ENCODE data around the gene MIS18A.
"Not testable (repeated sequence)": the region's sequence is repeated elsewhere in the genome, so short reads cannot be mapped to it uniquely, and the experiment has no call there.

Gene MIS18A
- 3.3 to 18.4 (median 11.1) reads per million in 3 experiments for total RNA-seq

DNA sequence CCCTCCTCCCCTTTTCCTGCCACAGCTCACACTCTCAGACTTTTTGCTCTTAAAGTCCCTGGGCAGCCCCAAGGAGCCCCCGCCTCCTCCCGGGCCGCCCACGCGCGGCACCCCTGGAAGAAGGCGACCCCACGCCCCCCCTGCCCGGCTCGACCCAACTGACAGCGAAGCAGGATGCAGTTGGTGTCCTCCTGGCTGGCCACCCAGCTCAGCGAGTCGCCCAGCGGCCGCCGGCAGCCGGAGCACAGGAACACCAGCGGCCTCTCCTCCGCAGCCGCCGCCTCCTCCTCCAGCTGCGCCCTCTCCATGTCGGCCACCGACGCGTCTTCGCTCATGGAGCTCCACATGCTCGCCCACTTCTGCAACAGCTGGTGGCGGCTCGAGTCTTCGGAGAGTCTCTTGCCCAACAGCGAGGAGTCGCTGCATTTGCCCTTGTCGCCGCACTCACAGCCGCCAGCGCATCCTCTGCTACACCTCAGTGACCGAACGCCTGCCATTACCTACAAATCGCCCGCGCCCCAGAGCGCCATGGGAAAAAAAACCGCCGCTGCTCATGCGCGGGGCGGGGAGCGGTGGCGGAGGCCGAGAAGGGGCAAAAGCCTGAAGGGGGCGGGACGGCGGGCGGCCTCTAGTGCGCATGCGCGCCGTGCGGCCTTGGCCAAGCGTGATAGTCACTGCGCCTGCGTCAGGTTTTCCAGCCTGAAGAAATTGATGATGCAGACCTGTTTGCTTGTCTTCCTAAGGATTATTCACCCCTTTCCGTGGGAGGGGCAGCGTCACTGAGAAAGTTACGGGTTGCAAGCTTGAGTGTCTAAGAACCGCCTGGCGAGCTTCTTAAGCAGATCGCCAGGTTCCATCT is at the start of gene MIS18A:
MIS18A (minus strand) TSS at position 532 of the 859 bp plus-strand sequence; CDS start at position 497, 35 bp downstream.
- DNase-seq = peak; percentile 94

DNA sequence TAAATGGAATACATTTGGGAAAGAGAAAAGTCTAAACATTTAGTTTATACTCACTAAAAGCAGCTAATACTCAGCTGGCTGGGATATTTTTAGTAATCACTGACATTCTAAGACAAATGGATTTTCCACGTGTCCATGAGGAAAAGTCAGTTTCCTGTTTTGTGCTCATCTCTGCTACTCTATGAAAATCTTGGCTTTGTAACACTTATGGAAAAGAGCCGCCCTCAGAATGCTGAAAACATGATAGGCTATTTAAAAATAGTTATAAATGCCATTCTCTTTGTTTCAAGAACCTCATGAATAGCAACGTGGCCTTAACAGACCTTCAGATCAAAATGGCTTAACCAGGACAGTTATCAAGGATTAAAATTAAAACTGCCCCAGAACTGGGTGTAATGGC is 49.7 kb upstream of the MIS18A start:
- no peak for DNase-seq

DNA sequence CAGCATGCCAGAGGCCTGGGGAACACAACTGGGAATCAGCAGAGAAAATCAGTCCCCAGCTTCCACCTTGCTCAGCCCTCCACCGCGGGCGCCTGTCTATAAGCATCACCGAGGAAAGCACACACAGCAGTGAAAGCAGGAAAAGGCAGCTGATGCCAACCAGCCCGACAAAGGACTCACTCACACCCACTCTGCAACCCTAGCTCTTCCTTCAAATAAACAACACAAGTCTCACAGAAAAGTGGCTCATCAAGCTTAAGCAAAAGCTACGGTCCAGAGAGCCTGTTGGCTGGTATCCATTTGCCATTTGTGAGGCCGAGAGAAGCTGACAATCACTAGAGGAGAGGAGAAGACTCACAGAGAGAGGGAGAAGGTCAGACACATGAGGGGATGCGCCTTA is 46.9 kb upstream of the MIS18A start:
- DNase-seq = no peak

DNA sequence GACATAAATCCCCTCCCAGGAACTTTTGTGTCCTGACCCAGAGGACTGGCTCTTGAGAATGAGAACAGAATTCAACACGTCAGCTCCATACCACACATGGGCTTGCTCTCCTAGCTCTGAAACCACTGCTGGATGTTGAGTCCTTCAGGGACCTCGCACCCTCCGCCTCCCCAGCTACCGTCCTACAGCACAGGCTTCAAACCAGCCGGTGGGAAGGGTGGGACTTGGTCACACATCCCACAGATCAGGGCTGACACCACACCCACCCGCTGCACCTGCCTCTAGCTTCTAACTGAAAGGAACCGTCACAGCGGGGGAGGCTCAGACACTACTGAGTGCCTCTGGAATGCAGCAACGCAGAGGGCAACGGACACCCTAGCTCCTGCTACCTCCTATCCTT is 43.8 kb upstream of the MIS18A start:
- DNase-seq = no peak

DNA sequence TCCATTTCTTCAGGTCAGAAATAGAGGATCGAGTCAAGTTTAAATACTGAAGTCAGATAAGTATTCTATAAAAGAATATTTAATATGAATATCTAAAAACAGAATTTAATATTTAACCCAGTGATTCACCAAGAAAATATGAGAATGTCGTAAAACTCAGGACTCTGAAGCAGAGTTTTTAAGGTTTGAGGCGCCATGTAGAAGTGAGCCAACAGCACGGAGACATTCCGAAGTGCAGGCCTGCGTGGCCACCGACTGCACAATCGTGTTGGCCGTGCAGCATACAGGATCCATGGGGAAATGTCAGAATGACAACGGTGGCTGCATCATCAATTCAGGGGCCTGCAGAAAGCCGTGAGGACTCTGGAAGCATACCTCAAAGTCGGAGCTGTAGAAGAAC is 43.3 kb upstream of the MIS18A start:
- no peak for DNase-seq

- no peak for DNase-seq
Measured at GRCh38 chr21:32321480-32321879, 42.6 kb upstream of the MIS18A start.

GRCh38 chr21:32320726-32321125 is 41.9 kb upstream of the MIS18A start:
- no peak for DNase-seq

DNA sequence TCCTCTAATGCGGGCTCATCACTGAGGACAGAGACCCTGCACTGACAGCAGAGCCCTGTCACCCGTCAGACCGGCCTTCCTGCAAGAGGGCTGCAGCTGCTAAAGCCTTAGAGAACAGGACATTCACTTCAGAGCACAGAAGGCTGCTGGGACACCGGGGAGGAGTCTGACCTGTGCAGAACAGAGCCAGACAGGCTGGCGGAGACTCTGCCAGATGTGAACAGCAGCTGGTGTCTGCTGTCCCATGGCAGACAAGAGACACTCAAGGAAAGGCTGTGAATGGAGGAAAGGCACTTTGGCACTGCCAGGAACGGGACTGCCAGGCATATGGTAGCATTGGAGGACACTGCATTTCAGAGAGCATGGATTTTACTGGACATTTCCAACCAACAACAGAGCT is 41.2 kb upstream of the MIS18A start:
- no peak for DNase-seq

DNA sequence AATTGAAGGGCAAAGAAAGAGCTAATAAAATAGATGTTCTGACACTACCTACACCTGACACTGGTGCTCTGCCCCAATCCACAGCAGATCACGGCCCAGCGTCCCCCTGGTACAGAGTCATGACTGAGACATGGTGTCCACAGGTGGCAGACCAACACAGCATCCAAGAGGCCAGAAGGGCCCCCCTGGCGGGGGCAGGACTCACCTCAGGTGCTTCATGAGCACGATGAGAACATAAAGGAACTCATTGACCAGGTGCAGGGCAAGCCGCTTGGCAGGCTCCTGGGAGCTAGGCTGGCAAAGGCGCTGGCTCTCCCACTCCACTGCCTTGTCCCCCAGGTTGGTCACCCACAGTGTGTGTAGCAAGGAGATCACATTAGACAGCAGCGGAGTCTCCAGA is 40.2 kb upstream of the MIS18A start:
- no peak for DNase-seq

DNA sequence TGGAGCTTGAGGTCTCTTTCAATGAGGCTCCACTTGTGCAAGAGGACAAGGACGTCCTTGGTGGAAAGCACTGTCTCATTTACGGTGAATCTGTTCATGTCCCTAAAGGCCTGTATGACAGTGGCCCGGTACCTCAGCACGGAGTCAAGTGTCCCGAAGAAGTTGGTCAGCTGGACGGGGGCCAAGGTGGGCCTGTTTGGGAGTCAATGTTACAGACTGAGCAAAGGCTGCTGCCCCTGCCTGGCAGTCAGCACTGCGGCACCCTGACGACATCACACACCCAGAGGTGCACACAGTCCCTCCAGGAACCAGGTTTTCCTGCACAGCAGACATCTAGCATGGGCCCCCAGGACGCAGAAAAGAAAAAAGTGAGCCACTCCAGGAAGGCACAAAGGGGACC is 38.9 kb upstream of the MIS18A start:
- DNase-seq = no peak

DNA sequence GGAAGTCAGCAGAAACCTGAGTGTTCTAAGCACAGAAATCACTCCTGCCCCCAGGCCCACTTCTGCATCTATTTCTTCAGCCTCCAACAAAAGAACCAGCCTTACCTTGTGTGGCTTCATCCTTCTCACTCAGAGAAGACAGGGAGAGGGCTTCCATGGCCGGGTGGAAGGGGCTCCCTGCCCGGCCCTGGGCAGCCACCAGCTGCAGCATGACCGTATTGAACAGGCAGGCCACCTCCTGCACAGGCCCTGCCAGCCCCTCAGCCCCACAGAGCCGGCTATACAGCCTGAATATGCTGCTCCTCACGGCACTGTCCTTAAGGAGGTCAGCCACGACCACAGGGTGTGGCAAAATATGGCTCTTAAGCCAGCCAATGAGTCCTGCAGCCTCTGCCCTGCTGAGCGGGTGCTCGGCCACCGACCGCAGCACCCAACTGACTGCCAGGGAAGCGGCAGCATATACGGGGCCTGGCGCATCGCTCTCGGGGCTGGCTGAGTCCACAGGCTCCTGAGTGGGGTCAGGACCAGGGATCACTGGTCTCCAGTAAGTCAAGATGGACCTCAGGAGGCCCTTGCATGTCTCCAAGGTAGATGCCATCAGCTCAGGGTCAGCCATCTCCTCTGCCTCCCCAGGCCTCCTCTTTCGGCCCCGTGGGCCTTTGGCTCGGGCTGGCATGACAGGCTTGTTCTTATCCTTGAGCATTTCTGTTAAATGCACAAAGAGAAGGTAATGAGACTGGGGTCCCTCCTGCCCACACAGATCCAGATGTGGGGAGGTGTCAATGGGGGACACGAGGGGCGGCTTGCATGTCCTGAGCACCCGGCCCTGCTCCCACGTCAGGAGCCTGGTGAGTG is 37.7 kb upstream of the MIS18A start:
- DNase-seq = no peak

DNA sequence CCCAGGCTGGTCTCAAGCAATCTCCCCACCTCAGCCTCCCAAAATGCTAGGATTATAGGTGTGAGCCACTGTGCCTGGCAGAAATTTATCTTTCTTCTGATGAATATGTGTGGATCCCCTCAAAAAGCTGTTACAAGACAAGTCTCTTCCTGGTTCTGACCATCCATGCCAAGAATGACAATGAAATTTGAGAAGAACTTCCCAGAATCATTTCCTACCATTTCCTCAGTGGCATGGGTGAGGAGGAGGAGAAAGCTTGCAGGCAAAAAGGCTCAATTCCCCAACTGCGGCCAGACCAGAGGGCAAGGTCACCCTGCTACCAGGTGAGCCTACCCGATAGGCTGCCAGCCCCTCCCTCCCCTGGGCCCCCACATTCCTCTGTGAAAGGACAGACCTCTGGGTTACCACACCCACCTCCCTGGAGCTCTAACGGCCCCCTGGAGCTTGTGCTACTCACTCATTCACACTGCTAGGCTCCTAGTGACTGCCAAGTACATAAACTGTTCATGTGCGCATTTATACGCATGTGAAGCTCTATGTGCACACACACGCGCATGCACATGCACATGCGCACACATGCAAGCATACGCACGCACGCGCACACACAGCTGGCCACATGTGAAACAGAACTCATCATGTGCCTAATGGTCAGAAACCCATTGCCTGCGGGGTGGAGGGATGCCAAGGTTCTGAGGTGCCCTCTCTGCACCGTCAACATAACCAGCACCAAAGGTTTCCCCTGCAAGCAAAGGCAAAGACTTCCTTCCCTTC is 36.8 kb upstream of the MIS18A start:
- DNase-seq = no peak

DNA sequence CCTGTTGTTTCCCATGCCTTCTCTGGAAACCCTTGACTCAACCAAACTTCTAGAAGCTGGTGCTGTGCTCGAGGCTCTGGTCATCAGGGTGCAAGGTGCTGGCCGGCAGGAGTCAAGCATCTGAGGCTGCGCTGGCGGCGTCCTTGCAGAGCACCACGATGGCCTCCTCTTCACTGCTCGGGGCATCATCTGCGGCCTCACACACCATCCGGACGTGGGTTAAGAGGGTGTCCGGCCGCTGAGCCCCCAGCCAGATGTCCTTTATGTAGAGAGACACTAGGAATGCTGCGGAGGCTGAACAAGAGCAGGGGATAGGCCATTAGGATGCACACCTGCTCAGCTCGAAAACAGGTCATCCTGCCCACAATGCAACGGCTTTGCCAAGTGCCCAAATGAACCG is 36.0 kb upstream of the MIS18A start:
- DNase-seq = no peak

- no peak for DNase-seq
Measured at GRCh38 chr21:32312976-32313375, 34.1 kb upstream of the MIS18A start.

DNA sequence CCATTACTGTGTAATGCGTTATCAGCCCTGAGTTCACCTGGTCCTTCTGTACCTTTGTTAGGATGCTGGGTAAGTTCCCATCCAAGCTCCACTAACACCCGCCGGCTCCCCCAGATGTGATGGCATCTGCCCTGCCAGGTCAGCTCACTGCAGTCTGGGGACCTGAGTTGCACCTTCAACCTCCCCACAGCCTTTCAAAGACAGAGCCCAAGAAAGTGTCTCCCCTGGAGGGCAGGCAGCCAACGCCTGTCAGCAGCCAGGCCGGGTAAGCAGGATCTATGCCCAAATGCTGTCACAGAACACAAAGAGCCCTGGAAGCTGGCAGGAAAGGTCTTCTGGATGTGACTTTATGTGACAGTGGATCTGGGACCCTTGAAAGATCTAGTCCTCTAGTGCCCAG is 33.5 kb upstream of the MIS18A start:
- DNase-seq = no peak

DNA sequence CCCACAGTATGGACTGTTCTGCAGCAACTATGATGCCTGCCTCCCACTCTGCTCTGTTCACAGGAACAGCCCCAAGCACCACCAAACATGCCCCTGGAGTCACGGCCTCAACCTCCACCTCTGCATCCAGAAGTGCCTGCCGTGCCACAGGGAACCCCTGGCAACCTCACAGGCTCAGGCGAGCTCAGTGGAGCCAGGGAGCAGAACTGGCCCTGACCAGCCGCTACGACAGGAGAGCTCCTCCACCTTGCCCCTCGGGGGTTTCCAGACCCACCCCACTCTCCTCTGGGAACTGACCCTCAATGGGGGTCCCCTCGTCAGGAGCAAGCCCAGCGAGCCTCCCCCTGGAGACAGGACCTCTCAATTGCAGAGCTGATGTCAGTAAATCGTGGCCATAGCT is 32.8 kb upstream of the MIS18A start:
- no peak for DNase-seq

DNA sequence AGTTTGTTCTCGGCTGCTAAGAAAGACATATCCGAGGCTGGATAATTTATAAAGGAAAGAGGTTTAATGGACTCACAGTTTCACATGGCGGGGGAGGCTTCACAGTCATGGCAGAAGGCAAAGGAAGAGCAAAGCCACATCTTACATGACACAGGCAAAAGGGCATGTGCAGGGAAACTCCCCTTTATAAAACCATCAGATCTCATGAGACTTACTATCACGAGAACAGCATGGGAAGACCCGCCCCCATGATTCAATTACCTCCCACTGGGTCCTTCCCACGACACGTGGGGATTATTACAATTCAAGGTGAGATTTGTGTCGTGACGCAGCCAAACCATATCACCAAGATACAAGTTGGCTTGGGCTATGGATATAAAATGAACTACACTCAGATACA is 32.1 kb upstream of the MIS18A start:
- DNase-seq = not testable (repeated sequence)

DNA sequence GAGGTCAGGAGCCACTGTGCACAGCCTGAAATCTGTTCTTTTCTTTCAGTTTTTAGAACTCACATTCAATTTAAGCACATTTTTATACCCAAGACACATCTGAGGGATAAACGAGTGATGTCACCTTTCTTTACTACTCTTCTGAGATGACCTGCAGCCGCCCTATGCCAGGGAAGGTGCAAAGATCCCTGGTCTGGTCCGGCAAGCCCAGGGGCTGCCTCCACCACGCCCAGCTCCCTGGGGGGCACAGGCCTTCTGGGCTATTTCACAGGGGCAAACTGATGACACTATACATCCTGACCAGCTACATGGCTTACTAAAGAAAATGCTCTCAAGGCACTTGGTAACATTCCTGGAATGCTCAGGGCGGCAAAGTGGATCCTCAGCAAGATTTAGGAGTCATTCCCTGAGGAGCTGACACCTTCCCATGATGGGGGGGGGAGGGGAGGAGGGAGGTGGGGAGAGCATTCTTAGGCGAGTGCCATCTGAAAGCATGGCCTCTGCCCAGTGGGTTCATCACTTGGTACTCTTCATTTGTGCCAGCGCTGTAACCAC is 31.1 kb upstream of the MIS18A start:
- DNase-seq = no peak

DNA sequence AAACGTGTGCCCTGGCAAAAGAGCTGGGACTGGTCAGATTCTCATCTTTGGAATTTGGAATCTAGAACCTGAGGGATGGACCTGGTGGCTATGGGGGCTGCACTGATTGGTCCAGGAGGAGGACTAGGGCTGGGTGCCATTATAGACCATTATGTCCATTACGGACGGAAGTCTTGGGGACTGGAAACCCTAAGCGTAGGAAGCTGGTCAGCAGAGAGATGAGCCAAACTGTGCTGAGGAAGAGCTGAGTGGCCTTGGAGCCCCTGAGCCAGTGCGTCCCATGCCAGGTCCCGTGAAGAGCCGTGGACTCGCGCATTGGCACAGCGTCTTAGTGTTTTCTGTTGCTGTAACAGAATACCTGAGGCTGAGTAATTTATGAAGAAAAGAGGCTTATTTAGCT is 29.8 kb upstream of the MIS18A start:
- no peak for DNase-seq

DNA sequence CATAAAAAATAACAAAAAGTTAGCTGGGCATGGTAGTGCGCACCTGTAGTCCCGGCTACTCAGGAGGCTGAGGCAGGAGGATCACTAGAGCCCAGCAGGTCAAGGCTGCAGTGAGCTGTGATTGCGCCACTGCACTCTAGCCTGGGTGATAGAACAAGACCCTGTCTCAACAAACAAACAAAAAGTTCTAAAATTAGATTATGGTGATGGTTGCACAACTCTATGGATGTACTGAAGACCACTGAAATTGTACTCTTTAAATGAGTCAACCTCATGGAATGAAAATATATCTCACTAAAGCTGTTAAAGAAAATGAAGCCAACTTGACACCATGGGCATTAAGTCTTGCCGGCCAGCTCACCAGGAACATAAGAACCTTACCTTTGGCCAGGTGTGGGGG is 28.9 kb upstream of the MIS18A start:
- DNase-seq = no peak

DNA sequence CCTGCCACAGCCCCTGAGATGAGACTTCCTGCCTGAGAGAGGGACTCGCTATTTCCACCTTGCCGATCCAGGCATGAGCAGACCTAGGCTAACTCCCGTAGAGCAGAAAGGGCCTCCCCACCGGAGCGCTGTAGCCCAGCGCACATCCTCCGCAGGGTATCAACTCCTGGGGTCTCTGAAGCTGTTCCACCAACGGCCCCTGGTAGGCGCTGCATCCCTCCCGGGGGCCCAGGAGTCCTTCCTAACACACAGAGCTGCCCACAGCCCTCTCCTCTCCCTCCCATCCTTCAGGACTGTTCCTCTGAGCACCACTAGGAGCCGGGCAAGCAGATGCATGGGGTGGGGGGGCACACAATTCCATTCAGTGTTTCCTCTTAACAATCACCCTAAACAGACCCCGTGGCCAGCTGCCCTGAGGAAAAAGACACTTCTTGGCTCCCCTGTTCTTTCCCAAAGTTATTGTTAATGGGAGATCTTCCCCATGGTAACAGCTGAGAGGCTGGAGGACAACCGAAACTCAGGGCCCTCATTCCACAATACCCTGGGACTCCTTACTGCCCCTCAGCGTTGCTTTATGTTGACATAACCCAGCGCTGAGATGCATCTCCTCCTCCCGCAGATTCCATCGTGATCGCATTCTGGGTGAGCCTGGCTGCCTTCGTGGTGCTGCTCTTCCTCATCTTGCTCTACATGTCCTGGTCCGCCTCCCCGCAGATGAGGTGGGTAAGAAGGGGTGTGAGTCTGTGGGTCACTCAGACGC is 27.4 kb upstream of the MIS18A start:
- no peak for DNase-seq

DNA sequence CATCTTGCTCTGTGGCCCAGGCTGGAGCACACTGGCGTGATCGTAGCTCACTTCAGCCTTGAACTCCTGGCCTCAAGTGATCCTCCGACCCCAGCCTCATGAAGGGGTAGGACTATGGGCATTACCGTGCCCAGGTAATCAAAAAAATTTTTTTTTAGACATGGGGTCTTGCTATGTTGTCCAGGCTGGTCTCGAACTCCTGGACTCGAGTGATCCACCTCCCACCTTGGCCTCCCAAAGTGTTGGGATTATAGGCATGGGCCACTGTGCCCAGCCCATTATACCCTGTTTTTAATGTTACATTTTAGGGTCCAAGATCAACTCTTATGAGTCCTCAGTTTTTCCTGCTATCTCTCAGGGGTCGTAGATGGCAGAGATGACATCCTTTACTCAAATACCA is 26.1 kb upstream of the MIS18A start:
- DNase-seq = no peak

Measured in central memory CD4-positive, alpha-beta T cell (primary cell).